ENCODE measurements around the gene IZUMO1R.

IZUMO1R gene

DNA sequence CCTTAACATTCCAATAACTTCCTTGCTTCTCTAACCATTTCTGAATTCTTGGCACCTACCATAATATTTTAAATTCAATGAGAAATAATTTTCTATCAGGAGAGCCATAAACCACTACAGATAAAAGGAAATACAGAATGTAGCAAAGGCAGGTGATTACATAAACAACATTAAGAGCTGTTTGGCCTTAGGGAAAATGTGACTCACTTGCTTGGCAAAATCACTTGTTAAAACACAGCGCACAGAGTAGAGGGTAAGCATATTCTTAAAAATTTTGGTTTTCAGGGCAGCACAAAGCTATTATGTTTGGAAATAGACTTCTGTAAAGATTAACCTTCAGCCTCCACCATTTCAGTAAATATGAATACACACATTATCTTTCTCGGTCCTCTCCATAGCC, 26.4 kb downstream of the IZUMO1R start:
- Histone ChIP-seq H2AFZ (ENCODE audit: low read depth, low read length) (no peak overlapping the region), H3K4me2 (ENCODE audit: low read length) (no peak overlapping the region), H3K9ac (ENCODE audit: low read length) (no peak overlapping the region), H3K36me3 (replicated peaks; ENCODE audit: low read depth, low read length) (peaks cover 3% of the 10 kb centered on the region), H3K4me3 (ENCODE audit: low read length) (no peak overlapping the region), H3K4me1 (ENCODE audit: low read length) (peaks cover 9% of the 10 kb centered on the region), H4K20me1 (ENCODE audit: insufficient read depth, low read length) (no peaks in the 10 kb centered on the region), H3K79me2 (ENCODE audit: low read length) (no peaks in the 10 kb centered on the region), H3K27ac (ENCODE audit: low read length) (no peak overlapping the region), H3K27me3 (ENCODE audit: low read depth, low read length) (no peaks in the 10 kb centered on the region), H3K9me3 (ENCODE audit: insufficient read depth, low read length) (0 out of 2 replicates have a peak, but pooled peaks cover 5% of the 10 kb centered on the region)
- TF ChIP-seq EZH2phosphoT487 (IDR thresholded peaks at IDR 0.05; ENCODE audit: low read depth) = no peak
- TF ChIP-seq, protein P1, sequence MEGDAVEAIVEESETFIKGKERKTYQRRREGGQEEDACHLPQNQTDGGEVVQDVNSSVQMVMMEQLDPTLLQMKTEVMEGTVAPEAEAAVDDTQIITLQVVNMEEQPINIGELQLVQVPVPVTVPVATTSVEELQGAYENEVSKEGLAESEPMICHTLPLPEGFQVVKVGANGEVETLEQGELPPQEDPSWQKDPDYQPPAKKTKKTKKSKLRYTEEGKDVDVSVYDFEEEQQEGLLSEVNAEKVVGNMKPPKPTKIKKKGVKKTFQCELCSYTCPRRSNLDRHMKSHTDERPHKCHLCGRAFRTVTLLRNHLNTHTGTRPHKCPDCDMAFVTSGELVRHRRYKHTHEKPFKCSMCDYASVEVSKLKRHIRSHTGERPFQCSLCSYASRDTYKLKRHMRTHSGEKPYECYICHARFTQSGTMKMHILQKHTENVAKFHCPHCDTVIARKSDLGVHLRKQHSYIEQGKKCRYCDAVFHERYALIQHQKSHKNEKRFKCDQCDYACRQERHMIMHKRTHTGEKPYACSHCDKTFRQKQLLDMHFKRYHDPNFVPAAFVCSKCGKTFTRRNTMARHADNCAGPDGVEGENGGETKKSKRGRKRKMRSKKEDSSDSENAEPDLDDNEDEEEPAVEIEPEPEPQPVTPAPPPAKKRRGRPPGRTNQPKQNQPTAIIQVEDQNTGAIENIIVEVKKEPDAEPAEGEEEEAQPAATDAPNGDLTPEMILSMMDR (IDR thresholded peaks at IDR 0.05; ENCODE audit: low read depth, low read length) = no peak

DNA sequence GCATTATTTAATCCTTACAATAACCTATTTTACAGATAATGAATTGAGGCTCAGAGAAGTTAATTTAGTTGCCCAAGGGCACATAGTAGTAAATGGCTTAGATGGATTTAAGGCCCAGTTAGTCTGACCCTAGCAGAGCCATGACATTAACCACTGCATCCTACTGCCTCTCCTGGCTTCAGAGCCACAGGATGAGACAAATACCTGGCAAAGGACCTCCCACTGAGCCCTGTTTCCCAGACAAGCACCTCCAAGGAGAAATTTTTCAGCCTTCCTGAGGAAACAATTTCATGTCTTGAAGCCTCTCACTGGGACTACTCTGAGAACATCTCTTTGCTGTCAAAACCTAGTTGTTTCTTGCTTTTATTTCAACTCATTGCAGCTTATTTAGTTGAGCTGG, 28.4 kb downstream of the IZUMO1R start:
- H3K4me3 ChIP-seq (ENCODE audit: low read length) = no peak overlapping the region
- no peaks in the 10 kb centered on the region for H3K27me3 ChIP-seq (ENCODE audit: low read depth, low read length)
- no peak overlapping the region for H3K4me2 ChIP-seq (ENCODE audit: low read length)
- no peak overlapping the region for H2AFZ ChIP-seq (ENCODE audit: low read depth, low read length)
- no peaks in the 10 kb centered on the region for H4K20me1 ChIP-seq (ENCODE audit: insufficient read depth, low read length)
- no peaks in the 10 kb centered on the region for H3K9me3 ChIP-seq (ENCODE audit: insufficient read depth, low read length)
- H3K36me3 ChIP-seq (replicated peaks; ENCODE audit: low read depth, low read length) = no peaks in the 10 kb centered on the region
- TF ChIP-seq, protein P1 (IDR thresholded peaks at IDR 0.05; ENCODE audit: low read depth, low read length) = no peak
- no peak for TF ChIP-seq EZH2phosphoT487 (IDR thresholded peaks at IDR 0.05; ENCODE audit: low read depth)
- H3K27ac ChIP-seq (ENCODE audit: low read length) = no peak overlapping the region
- H3K9ac ChIP-seq (ENCODE audit: low read length) = no peak overlapping the region
- no peaks in the 10 kb centered on the region for H3K79me2 ChIP-seq (ENCODE audit: low read length)
- H3K4me1 ChIP-seq (ENCODE audit: low read length) = no peaks in the 10 kb centered on the region

DNA sequence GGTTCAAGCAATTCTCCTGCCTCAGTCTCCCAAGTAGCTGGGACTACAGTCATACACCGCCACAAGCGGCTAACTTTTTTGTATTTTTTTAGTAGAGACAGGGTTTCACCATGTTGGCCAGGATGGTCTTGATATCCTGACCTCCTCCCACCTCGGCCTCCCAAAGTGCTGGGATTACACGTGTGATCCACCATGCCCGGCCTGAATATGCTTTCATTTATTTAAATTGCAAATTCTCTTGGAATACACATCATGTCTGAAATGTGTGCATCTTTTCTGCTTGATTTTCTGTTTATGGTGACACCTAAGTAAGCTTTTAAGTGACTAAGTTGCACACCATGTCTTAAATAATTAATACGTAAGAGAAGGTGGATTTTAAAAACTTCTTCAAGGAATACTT, 31.7 kb downstream of the IZUMO1R start:
- Histone ChIP-seq H3K9ac (ENCODE audit: low read length) (no peak overlapping the region), H3K4me3 (ENCODE audit: low read length) (no peak overlapping the region), H3K79me2 (ENCODE audit: low read length) (no peaks in the 10 kb centered on the region), H3K27ac (ENCODE audit: low read length) (no peak overlapping the region), H3K9me3 (ENCODE audit: insufficient read depth, low read length) (no peaks in the 10 kb centered on the region), H3K4me2 (ENCODE audit: low read length) (no peak overlapping the region), H2AFZ (ENCODE audit: low read depth, low read length) (no peak overlapping the region), H3K36me3 (replicated peaks; ENCODE audit: low read depth, low read length) (no peaks in the 10 kb centered on the region), H3K4me1 (ENCODE audit: low read length) (no peaks in the 10 kb centered on the region), H3K27me3 (ENCODE audit: low read depth, low read length) (no peaks in the 10 kb centered on the region), H4K20me1 (ENCODE audit: insufficient read depth, low read length) (no peaks in the 10 kb centered on the region)
- no peak for TF ChIP-seq EZH2phosphoT487 (IDR thresholded peaks at IDR 0.05; ENCODE audit: low read depth)
- TF ChIP-seq, protein P1 (IDR thresholded peaks at IDR 0.05; ENCODE audit: low read depth, low read length) = no peak

DNA sequence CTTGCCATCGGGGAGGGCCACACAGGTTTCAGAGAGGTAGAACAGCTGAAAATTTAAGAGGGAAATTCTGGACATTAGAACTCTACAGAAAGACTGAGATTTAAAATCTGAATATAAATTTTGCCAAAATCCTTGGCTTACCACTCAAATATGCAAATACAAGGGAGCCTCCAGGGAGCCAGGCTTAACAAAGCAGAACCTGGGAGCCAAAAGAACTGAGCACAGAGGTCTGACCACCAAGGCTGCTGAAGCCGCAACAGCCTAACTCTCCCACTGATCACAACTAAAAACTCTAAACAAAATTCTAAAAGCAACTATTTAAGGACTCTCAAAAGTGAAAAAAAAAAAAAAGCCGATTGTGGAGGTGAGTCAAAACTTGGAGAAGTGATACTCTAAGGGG, 34.3 kb downstream of the IZUMO1R start:
- no peaks in the 10 kb centered on the region for H3K27me3 ChIP-seq (ENCODE audit: low read depth, low read length)

More for the DNA sequence above, 34.3 kb downstream of the IZUMO1R start:
- Histone ChIP-seq H3K4me1 (ENCODE audit: low read length) (no peaks in the 10 kb centered on the region), H3K4me3 (ENCODE audit: low read length) (no peak overlapping the region), H3K36me3 (replicated peaks; ENCODE audit: low read depth, low read length) (no peaks in the 10 kb centered on the region), H3K79me2 (ENCODE audit: low read length) (no peaks in the 10 kb centered on the region), H3K27ac (ENCODE audit: low read length) (no peak overlapping the region), H3K9me3 (ENCODE audit: insufficient read depth, low read length) (no peaks in the 10 kb centered on the region), H3K9ac (ENCODE audit: low read length) (no peak overlapping the region), H3K4me2 (ENCODE audit: low read length) (no peak overlapping the region), H4K20me1 (ENCODE audit: insufficient read depth, low read length) (no peaks in the 10 kb centered on the region), H2AFZ (ENCODE audit: low read depth, low read length) (no peak overlapping the region)
- TF ChIP-seq, protein P1 (IDR thresholded peaks at IDR 0.05; ENCODE audit: low read depth, low read length) = no peak
- TF ChIP-seq EZH2phosphoT487 (IDR thresholded peaks at IDR 0.05; ENCODE audit: low read depth) = no peak

Measured in OCI-LY3 (cell line).